Measurements from ENCODE around the gene PTPRN.

The PTPRN gene

GRCh38 chr2:219286436-219287115 is 22.6 kb downstream of the PTPRN start:
- DNase-seq: no peak

DNA sequence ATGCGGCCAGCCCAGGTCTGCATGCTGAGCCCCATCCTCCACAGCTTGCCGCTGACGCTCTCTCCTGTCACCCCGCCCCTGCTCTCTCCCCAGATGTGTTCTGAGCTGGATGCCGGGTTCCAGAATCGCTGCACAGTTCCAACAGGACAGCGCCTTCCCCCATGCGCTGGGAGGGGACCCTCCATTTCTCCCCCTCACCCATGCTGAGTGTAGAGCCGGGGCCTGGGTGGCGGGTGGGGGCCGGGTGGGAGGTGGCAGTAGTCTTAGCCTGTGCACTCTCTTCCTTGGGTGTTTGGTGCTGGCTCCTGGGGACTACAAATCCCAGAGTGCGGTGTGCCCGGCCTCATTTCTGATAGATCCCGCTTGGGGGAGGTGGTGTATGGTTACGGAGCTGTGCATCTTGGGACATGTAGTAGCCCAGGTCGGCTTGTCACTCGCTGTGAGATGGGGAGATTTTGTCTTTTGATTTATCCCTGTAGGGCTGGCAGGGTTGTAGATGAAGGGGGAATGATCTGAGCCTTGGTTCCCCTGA is 23.2 kb downstream of the PTPRN start:
- DNase-seq: no peak

- no peak for DNase-seq
These were observed 23.8 kb downstream of the PTPRN start for GRCh38 chr2:219285373-219285735.

DNA sequence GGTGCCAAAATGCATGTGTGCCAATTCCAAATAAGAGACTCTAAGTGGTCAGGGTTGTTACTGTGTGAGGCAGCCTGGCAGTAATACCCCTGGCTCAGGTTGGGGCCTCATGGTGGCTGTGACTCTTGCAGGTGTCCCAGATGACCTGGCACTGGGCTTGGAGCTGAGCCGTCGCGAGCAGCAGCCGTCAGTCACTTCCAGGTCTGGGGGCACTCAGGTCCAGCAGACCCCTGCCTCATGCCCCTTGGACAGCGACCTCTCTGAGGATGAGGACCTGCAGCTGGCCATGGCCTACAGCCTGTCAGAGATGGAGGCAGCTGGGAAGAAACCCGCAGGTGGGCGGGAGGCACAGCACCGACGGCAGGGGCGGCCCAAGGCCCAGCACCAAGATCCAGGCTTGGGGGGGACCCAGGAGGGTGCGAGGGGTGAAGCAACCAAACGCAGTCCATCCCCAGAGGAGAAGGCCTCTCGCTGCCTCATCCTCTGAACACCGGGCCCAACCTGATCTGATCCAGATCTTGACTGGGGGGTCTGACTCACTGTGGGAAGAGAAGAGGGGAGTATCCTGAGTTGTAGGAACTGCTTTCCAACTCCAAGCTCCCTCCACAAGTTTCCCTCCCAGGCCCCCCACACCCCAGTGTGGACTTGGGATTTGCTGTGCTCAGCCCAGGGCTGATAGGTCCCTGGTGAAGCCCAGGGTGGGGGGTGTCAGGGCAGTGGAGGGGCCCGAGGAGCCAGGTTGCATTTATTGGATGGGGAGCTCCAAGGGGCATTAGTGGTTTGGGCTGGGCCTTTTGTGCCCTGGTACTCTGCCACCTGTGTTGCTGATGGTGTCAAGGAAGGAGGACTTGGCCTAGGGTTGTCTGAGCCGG is 24.5 kb downstream of the PTPRN start:
- no peak for DNase-seq

DNA sequence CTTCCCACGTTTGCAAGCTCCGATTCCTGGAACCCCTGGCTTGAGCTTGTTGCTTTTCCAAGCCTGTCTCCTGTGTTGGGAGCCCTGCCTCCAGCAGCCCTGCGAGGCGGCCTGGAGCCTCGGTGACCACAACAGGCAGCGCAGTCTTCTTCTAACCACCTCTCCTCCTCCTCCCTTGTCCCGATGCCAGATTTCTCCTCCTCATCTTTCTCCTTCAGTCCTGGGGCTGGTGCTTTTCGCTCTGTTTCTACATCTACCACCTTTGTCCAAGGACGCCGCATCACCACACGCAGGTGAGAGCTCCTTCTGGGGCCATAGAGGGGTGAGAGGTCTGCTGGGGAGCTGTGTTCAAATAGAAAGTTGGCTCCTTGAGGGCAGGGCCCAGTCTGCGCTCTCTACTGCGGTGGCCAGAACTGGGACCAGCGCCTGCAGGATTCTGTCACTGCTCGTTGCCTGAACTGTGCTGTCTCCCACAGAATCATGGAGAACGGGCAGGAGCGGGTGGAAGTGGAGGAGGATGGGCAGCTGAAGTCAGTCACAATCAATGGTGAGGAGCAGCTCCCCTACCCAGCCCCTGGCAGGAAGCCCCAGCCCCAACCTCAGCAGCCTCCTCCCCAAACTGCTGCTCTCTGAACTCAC is 26.1 kb downstream of the PTPRN start:
- no peak for DNase-seq

DNA sequence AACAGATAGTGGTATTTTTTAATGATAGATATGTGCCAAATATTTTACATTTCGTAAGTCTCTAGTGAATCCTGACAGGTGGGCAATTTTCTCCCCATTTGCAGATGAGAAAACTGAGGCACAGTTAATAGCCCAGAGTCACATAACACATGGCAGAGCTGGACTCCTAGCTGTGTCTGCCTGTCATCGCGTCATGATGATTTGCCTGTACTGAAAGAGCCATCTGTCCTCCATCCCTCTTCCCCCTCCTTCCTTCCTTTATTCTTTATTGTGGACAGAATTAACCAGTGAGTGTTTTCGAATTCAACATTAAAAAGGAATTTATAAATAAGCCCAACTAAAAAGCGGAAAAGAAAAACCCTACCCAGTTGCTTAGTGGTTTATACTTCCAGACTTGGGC is 26.8 kb downstream of the PTPRN start:
- DNase-seq: no peak

GRCh38 chr2:219281588-219281987 is 27.6 kb downstream of the PTPRN start:
- DNase-seq: no peak

DNA sequence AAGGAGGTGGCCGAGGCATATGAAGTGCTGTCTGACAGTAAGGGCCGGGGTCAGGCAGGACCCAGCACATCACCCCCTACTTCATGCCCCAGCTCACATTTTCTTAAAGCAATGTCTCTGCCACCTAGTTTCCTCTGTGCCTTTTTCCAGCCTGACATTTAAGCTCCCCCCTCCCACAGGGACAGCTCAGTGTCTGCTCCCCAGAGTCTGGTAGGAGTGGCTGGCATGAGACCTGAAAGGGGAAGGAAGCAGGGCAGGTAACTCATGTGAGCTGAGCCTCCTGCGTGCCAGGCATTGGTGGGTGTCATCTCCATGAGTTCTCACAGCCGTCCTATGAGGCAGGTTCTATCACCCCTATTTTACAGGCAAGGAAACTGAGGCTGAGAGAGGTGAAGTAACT is 28.6 kb downstream of the PTPRN start:
- DNase-seq: no peak

DNA sequence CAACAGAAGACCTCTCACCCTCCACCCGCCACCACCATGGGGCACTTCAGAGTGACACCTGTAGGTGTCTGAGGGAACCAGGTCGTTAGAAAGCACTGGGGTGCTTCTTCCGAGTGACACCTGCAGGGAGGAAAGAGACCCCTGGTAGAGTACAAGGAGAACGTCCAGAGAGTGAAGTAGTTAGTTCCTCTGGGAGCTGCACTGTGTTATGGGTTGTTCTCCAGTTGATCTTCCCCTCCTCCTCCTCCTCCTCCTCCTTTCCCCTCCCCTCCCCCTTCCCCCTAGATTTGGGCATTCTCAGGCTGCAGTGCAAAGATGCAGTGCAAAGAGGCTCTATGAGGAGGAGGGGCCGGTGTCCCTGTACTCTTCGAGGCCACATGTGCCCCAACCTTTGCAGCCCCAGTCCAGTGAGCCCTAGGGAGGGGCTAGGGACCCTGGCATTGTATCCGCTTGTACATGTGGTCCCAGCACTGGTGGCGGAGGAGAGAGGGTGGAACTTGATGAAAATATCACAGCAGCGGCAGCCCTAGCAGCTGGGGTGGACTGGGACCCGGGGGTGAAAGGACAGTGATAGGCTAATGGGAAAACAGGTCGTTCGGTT is 29.2 kb downstream of the PTPRN start:
- DNase-seq: no peak

GRCh38 chr2:219279151-219279915 is 29.9 kb downstream of the PTPRN start, which contains the start of gene DNAJB2:
Gene DNAJB2, plus strand, starts transcription at chr2:219279366. Its CDS starts 468 bp downstream, at chr2:219279834.
- peak; percentile 100 for DNase-seq

DNA sequence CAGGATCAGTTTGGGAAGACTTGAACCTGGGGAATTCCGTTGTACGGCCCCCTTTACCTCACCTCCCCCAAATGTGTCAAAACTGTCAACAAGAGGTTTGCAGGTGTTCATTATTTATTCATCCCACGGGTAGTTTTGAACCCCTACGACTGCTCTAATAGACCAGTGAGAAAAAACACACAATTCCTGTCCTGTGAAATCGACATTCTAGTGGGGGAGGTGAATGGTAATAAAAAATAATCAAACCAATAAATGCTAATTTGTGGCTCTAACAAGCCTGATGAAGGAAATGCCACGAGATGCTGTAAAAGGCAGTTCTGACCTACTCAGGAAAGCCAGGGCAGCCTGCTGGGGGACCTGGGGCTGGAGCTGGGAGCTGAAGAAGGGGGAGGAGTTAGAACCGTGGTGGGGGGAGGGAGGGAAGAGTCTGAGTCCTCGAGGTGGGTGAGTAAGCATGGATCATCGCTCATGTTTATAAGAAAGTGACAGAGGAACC is 30.5 kb downstream of the PTPRN start:
- DNase-seq: no peak

DNA sequence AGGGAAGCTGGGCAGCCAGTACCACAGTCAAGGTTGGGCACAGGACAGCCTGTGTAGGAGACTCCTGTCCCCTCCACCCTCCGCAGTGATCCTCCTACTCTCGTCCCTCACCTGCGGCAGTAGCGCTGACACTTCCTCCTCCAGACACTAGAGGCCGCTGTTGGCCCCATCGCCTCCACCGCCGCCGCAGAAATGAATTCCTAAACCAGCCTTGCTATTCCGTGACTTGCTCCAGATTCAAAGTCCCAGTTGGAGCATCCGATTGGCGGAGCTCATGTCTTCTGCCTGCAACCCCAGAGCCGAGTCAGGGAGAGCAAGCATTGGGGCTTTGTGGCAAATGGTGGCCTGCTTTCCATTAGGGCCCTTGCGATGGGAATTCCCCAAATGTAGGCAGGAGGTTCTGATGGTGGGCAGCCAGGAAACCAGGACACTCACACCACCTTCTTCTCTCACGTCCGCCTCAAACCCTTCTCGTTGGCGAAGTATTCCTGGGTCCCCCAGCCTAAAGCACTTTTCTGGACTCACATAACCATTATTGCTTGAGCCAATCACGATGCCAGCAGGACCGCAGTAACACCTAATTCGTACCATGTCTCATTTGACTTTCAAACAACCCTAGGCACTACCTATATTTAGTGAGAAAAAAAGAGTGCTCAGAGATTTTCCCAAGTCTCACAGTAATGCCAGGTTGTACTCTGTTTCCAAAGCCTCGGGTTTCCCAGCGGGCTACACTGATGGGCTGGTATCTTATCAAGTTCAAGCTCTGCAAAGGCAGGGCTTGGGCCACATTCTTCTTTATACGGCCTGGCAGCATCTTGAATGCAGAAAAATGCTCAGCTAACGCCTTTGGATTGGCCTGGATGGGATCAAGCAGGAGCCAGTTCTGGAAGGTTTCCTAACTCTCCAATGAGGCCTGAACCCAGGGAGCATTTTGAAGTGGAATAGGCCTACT is 31.2 kb downstream of the PTPRN start:
- peak; percentile 75 for DNase-seq

- no peak for DNase-seq
These were observed 34.8 kb downstream of the PTPRN start for GRCh38 chr2:219274361-219274921.

- DNase-seq: no peak
These were observed 35.3 kb downstream of the PTPRN start for GRCh38 chr2:219273937-219274336.

DNA sequence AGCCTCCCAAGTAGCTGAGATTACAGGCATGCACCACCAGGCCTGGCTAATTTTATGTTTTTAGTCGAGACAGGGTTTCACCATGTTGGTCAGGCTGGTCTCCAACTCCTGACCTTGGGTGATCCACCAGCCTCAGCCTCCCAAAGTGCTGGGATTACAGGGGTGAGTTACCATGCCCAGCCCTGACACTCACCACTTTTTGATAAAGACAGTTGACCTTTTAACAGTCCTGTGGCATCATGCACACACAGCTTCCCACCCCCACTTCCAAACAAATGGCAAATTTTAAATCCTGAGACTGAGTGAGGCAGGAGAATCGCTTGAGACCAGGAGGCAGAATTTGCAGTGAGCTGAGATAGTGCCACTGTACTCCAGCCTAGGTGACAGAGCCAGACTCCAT is 36.2 kb downstream of the PTPRN start:
- no peak for DNase-seq

GRCh38 chr2:219272356-219272755 is 36.8 kb downstream of the PTPRN start:
- DNase-seq: no peak

- DNase-seq: no peak
These were observed 38.2 kb downstream of the PTPRN start for GRCh38 chr2:219271021-219271420.

DNA sequence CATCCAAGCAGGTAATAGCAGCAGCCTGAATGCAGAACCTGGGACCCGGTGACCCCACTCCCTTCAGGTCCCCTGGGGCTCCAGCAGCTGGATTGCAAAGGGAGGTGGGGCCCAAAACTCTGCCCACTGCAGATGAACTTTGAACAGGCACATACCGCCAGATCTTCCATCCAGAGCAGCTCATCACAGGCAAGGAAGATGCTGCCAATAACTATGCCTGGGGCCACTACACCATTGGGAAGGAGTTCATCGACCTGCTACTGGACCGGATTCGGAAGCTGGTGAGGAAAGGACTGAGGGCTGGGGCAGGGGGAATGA is 39.2 kb downstream of the PTPRN start:
- no peak for DNase-seq

- no peak for DNase-seq
These were observed 39.7 kb downstream of the PTPRN start for GRCh38 chr2:219269362-219270054.

- no peak for DNase-seq
These were observed 40.9 kb downstream of the PTPRN start for GRCh38 chr2:219268294-219268693.
